ENCODE results near the gene CNOT3. TPM values are rescaled to one million over a fixed set of nuclear protein-coding genes. Genes with fewer than 3 reads are reported as not detected.

Gene CNOT3
- total and polyA plus RNA-seq, 9 of the 15 experiments (the other 6 are each of a cell fraction or from before 2014, with no cell fraction given), result 0.27 to 60.4 (median 9.9) TPM

- no peak for TF ChIP-seq CUX1 (CRISPR knock-in tag; IDR thresholded peaks at IDR 0.05)
- 0 out of 2 replicates have a peak, but pooled peaks have one; percentile 17 for TF ChIP-seq PYGO2 (tag; IDR thresholded peaks at IDR 0.05)
- TF ChIP-seq DACH1 (IDR thresholded peaks at IDR 0.05; ENCODE audit: partially characterized antibody), result no peak
- no peak for TF ChIP-seq LARP7 (IDR thresholded peaks at IDR 0.05)
- TF ChIP-seq ETV6 (IDR thresholded peaks at IDR 0.05; ENCODE audit: borderline replicate concordance in 1 of 2, low read depth in 2 of 2, low read length in 1 of 2), result no peak
- TF ChIP-seq ETV6 (CRISPR knock-in tag; IDR thresholded peaks at IDR 0.05; ENCODE audit: borderline replicate concordance), result no peak
- peak; percentile 84 for TF ChIP-seq RBFOX2 (IDR thresholded peaks at IDR 0.05; ENCODE audit: low read depth, low read length)
- TF ChIP-seq AFF4 (CRISPR knock-in tag; IDR thresholded peaks at IDR 0.05), result peak; percentile 92; the same call in 1 of the 2 replicates
- TF ChIP-seq ERF (CRISPR knock-in tag; IDR thresholded peaks at IDR 0.05), result peak; percentile 58; the same call in 1 of the 2 replicates
- no peak for TF ChIP-seq IRF1 (CRISPR knock-in tag; IDR thresholded peaks at IDR 0.05; ENCODE audit: borderline replicate concordance)
- TF ChIP-seq MXI1 (IDR thresholded peaks at IDR 0.05; ENCODE audit: low read depth, low read length), result peak; percentile 66
- TF ChIP-seq FOXK1 (CRISPR knock-in tag; IDR thresholded peaks at IDR 0.05; ENCODE audit: borderline replicate concordance), result no peak; the same call in 1 of the 2 replicates
- no peak for TF ChIP-seq SAFB2 (IDR thresholded peaks at IDR 0.05; ENCODE audit: borderline replicate concordance, low read depth, low read length, severe bottlenecking)
- no peak for TF ChIP-seq WHSC1 (IDR thresholded peaks at IDR 0.05; ENCODE audit: low read length)
- TF ChIP-seq ZNF589 (CRISPR knock-in tag; IDR thresholded peaks at IDR 0.05; ENCODE audit: low read depth), result peak; percentile 86
- no peak for TF ChIP-seq RBM17 (IDR thresholded peaks at IDR 0.05; ENCODE audit: borderline replicate concordance, low read depth, low read length)
Measured at GRCh38 chr19:54115109-54116063, 22.2 kb upstream of the CNOT3 start, which contains the start of the genes PRPF31 and TFPT (continued).

All from K562 (cell line).